GM21529 (cell line): Measurements from ENCODE around the gene NDFIP1.
"Not testable (repeated sequence)": the region's sequence is repeated elsewhere in the genome, so short reads cannot be mapped to it uniquely, and the experiment has no call there.

Source experiments
- ATAC-seq: cut with Tn5 transposase; IDR thresholded peaks from one replicate; pipeline ENCODE4 v1.9.1; 2021; ENCODE audit not compliant: unreplicated experiment

Gene NDFIP1

DNA sequence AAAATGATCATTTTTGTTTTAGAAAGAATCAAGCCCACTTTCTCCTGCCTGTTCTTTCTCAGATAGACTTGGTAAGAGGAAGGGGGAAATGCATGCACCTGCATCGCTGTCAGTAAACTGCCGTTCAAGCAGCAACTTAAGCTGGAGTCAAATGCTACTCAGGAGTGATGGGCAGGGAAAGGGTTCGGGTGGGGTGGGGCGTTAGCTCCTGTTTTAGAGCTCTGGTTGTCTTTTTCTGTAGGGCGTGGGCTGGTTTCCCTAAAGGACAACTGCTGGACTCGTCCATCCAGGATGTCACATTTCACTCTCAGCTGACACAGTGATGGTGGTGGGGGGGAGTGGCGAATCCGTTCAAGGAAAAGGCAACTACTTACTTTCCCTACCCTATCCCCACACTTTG, 75.0 kb downstream of the NDFIP1 start:
- ATAC-seq: no peak

DNA sequence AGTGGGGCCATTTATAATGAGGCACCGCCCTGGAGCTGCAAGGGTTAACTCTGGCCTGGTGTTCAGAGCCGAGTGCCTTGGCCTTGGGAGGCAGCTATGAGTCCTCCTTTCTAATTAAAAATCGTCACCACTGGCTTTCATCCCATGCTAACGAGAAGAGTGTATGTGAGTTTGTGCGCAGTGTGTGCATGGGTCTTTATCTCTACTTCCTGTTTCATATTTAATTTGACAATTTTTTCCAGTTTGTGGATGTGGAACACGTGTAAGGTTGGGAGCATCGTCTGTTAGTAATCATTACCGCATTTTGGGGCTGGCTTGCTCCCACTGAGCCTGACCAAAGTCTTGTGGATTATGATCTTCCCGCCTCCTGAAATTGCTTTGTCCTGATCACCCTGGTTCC, 76.4 kb downstream of the NDFIP1 start:
- ATAC-seq: no peak

DNA sequence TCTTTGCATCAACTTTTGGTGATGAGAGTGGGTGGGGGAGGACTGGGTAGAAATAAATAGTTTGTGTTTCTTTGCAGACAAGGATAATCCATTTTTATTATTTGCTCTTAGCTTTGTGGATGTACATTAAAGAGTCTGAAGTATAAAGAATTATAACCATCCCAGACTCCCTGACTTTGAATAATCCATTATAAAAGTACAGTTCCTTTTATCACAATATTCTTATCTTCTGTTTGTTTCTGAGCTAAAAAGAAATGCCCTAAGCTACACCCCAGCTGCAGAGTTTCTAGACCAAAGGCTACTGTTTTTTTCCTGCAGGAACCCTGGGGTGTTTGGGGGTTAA, 77.9 kb downstream of the NDFIP1 start:
- ATAC-seq: no peak

DNA sequence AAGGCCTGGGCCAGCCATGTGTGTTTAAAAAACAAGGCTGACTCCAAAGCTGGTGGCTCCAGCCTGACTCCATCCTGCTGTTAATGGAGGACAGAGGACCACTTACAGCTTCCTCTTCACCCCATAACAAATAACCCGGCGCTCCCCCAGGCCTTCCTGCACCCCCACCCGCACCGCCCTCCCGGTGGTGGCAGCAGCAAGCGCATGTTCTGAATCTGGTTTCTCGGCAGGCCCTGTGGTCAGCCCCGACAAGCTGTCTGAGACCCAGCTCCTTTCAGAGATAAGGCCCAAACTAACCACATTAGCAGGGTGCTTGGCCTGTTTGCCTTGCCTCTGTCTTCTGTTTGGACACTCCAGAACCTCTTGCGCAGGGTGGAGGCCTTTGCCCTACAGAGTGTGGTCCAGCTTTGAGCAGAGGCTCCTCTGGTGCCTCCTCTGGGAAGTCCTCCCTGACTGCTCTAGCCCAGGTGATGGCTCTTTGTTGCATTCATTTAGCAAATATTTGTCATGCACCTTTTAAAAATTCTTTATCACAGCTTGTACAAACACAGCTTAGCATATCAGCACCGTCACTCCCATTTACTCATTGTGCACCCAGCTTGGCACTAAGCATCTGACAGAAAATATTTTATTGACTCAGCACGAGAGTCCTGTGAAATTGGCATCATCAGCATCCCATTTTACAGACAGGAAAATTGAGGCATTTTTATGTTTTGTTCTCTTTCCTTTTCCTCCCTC, 78.4 kb downstream of the NDFIP1 start:
- ATAC-seq: no peak

DNA sequence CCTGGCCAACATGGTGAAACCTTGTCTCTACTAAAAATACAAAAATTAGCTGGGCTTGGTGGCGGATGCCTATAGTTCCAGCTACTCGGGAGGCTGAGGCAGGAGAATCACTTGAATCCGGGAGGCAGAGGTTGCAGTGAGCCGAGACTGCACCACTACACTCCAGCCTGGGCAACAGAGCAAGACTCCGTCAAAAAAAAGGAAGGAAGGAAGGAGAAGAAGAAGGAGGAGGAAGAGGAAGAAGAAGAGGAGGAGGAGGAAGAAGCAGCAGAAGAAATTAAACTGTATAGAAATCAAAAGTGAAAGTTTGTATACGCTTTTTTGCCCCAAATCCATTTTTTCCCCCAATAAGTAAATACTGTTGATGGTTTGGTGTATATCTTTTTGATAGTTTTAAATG, 80.1 kb downstream of the NDFIP1 start:
- not testable (repeated sequence) for ATAC-seq

DNA sequence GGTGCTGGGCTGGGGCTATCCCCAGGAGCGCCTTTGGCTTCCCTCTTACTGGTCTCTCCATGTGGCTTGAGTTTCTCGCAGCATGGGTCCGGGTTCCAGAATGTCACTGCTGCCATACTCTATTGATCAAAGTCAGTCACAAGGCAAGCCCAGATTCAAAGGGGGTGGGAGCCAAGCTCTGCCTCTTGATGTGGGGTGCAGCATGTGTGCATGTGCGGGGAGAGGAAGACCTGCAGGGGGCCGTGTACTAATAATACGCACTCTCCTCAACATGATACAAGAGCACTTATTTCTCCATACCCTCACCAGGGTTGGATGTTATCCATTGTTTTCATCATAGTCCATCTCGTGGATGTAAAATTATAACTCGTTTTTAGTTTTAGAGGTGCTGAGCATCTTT, 81.2 kb downstream of the NDFIP1 start:
- no peak for ATAC-seq

DNA sequence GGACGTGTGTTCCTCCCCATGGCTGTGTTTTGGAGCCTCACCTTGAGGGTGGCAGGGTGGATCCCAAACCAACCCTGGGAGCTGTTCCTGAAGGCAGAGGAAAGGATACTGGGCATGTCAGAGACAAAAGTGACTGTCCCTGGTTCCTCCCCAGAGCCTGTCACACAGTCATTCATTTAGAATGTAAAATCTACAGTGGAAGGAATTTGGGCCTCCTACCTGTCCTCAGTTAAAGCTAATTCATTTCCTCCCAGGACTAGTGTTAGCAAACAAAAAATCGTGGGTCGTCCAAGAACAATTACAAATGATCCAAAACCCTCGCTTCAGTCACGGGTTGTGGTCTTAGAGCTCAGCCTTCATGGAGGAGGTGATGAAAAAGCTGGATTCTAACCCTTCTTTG, 83.2 kb downstream of the NDFIP1 start:
- ATAC-seq: no peak

GRCh38 chr5:142192286-142193113, 83.9 kb downstream of the NDFIP1 start:
- no peak for ATAC-seq

DNA sequence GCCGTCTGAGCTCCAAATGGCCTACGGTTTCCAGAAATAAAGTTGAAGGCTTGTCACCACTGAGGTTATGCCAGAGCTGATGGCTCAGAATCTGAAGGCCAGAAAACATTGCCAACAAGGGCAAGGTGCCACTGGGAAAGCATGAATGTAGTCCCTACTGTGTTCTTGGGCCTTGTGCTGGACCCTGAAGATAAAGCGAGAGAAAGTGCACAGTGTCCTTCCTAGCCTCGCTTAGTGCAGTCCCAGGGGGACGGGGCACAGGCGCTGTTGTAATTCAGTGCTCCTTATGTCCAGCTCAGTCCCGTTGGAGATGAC, 84.5 kb downstream of the NDFIP1 start:
- no peak for ATAC-seq

- no peak for ATAC-seq
Measured at GRCh38 chr5:142197098-142197497, 88.5 kb downstream of the NDFIP1 start.

GRCh38 chr5:142197781-142198180, 89.2 kb downstream of the NDFIP1 start:
- ATAC-seq: no peak

DNA sequence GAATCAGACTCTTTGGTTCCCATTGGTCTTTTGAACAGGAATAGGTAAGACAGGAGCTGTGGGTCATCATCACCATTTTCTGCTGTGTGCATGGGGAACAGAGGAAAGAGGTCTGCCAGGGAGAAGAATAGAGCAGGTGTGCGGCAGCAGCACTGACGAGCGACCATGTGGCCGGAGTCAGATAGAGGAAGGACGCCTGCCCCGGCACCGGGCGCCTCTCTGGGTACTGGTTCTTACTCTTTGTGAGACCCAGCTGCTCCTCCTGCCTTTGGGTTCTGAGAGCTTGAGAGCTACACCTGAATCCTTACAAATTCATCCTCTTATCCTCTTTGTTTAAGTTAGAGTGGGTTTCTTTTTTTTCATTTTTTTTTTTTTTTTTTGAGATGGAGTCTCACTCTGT, 90.8 kb downstream of the NDFIP1 start:
- ATAC-seq: no peak

- no peak for ATAC-seq
Measured at GRCh38 chr5:142200387-142200786, 91.8 kb downstream of the NDFIP1 start.

GRCh38 chr5:142201471-142201887, 92.9 kb downstream of the NDFIP1 start:
- no peak for ATAC-seq

DNA sequence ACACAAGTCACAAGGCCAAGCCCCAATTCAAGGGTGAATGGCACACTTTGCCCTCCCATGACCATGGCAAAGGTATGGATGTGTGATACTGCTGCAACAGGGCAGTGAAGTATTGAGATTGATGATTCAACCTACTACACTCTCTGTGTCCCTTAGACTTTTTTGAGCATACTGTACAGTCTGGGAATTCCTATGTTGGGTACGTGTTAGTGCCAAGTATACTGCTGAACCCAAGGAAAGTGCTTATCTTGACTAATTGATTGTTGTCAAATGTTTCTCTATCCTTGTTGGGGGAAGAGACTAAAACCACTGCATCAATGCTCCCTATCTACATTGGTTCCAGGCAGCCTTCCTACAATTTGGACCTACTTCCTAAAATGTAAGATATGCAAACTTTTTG, 93.7 kb downstream of the NDFIP1 start:
- ATAC-seq: no peak
